HEK293 (cell line): ENCODE measurements around the gene HDAC8.

ENCODE experiments used
- CTCF ChIA-PET: fragments of 350-600 bp; formaldehyde crosslinking; extraction: SDS; loops from one replicate; lab custom pipeline; 2021; ENCODE audit warnings: antibody characterized with exemption; lab: Yijun Ruan, JAX
- POLR2A ChIA-PET: fragments of 300-600 bp; formaldehyde crosslinking; extraction: SDS; loops from one replicate; lab custom pipeline; 2020; ENCODE audit warnings: antibody characterized with exemption, inconsistent platforms; lab: Yijun Ruan, JAX
- H3K27ac ChIP-seq: fragments of 200-500 bp; sonication (Bioruptor generic); 2 replicates; pipeline ENCODE4 v1.5.1; 2014; ENCODE audit warnings: low read depth, low read length, control low read depth, inconsistent platforms; ENCODE audit errors: extremely low read depth
- H3K36me3 ChIP-seq, 2 experiments: fragments of 200-500 bp in 1 of 2; sonication (Bioruptor generic) in 1 of 2; 1 replicate in 1 of 2; 2 replicates in 1 of 2; pipeline ENCODE4 v1.5.1; 2014 to 2017; ENCODE audit warnings: inconsistent platforms in 2 of 2, low read length in 2 of 2; ENCODE audit not compliant: control insufficient read depth in 2 of 2, insufficient read depth in 1 of 2
- H3K4me1 ChIP-seq: fragments of 200-500 bp; sonication (Bioruptor generic); 2 replicates; pipeline ENCODE4 v1.5.1; 2014; ENCODE audit warnings: mild to moderate bottlenecking, low read length, inconsistent platforms; ENCODE audit not compliant: control insufficient read depth, insufficient read depth
- H3K4me3 ChIP-seq: 2 replicates; pipeline ENCODE4 v1.5.1; 2011; ENCODE audit warnings: low read depth, mild to moderate bottlenecking, control low read depth, low read length, moderate library complexity
- H3K9me3 ChIP-seq: fragments of 200-500 bp; sonication (Bioruptor generic); 2 replicates; pipeline ENCODE4 v1.5.1; 2014; ENCODE audit warnings: low read depth, low read length, inconsistent platforms; ENCODE audit not compliant: control insufficient read depth, insufficient read depth
- BCL11A ChIP-seq: fragments of 450-650 bp; formaldehyde crosslinking; IDR thresholded peaks from 2 replicates; pipeline ENCODE4 v1.5.1; 2016; ENCODE audit warnings: low read depth, missing biosample characterization, missing genetic modification characterization
- ELK4 ChIP-seq: IDR thresholded peaks from 2 replicates; pipeline ENCODE4 v1.6.1; 2011; ENCODE audit warnings: mild to moderate bottlenecking, low read depth, low read length, borderline replicate concordance
- GLI4 ChIP-seq: fragments of 450-650 bp; formaldehyde crosslinking; IDR thresholded peaks from 2 replicates; pipeline ENCODE4 v1.5.1; 2016; ENCODE audit warnings: missing biosample characterization, missing genetic modification characterization
- HOXD13 ChIP-seq: sonication (generic); formaldehyde crosslinking; IDR thresholded peaks from 2 replicates; pipeline ENCODE4 v1.8.0; 2022; ENCODE audit warnings: missing genetic modification reagents, borderline replicate concordance
- MEIS1 ChIP-seq: sonication (generic); formaldehyde crosslinking; IDR thresholded peaks from 2 replicates; pipeline ENCODE4 v1.8.1; 2022; ENCODE audit warnings: missing genetic modification reagents, mild to moderate bottlenecking, borderline replicate concordance
- PBX3 ChIP-seq: sonication (generic); formaldehyde crosslinking; IDR thresholded peaks from 2 replicates; pipeline ENCODE4 v1.8.1; 2022; ENCODE audit warnings: mild to moderate bottlenecking, moderate library complexity, missing genetic modification reagents
- PRDM1 ChIP-seq: fragments of 450-650 bp; formaldehyde crosslinking; IDR thresholded peaks from 2 replicates; pipeline ENCODE4; 2016; ENCODE audit warnings: missing biosample characterization, missing genetic modification characterization
- TRIM28 ChIP-seq: IDR thresholded peaks from 2 replicates; pipeline ENCODE4 v1.6.1; 2011; ENCODE audit warnings: low read length, control low read depth, borderline replicate concordance
- ZBTB11 ChIP-seq: fragments of 450-650 bp; formaldehyde crosslinking; conservative IDR thresholded peaks from 2 replicates; pipeline ENCODE4 v1.5.1; 2016; ENCODE audit warnings: low read depth, missing biosample characterization, missing genetic modification characterization
- ZBTB44 ChIP-seq: fragments of 450-650 bp; IDR thresholded peaks from 2 replicates; pipeline ENCODE4 v1.5.1; 2018; ENCODE audit warnings: missing biosample characterization, mild to moderate bottlenecking, missing genetic modification characterization
- ZBTB48 ChIP-seq: fragments of 450-650 bp; formaldehyde crosslinking; IDR thresholded peaks from 2 replicates; pipeline ENCODE4 v1.5.1; 2016; ENCODE audit warnings: missing biosample characterization, missing genetic modification characterization
- ZFP37 ChIP-seq: fragments of 450-650 bp; formaldehyde crosslinking; IDR thresholded peaks from 2 replicates; pipeline ENCODE4 v1.5.1; 2016; ENCODE audit warnings: missing biosample characterization, missing genetic modification characterization
- ZNF121 ChIP-seq: fragments of 450-650 bp; formaldehyde crosslinking; IDR thresholded peaks from 2 replicates; pipeline ENCODE4 v1.5.1; 2016; ENCODE audit warnings: missing biosample characterization, missing genetic modification characterization
- ZNF214 ChIP-seq: fragments of 450-650 bp; formaldehyde crosslinking; IDR thresholded peaks from 2 replicates; pipeline ENCODE4 v1.5.1; 2017; ENCODE audit warnings: missing biosample characterization, mild to moderate bottlenecking, missing genetic modification characterization, borderline replicate concordance
- ZNF311 ChIP-seq: fragments of 450-650 bp; formaldehyde crosslinking; IDR thresholded peaks from 2 replicates; pipeline ENCODE4 v1.5.1; 2017; ENCODE audit warnings: missing biosample characterization, missing genetic modification characterization, borderline replicate concordance
- ZNF341 ChIP-seq: fragments of 450-650 bp; formaldehyde crosslinking; IDR thresholded peaks from 2 replicates; pipeline ENCODE4; 2016; ENCODE audit warnings: low read depth, missing biosample characterization, missing genetic modification characterization
- ZNF362 ChIP-seq: fragments of 450-650 bp; formaldehyde crosslinking; IDR thresholded peaks from 2 replicates; pipeline ENCODE4 v1.5.1; 2016; ENCODE audit warnings: missing biosample characterization, missing genetic modification characterization
- ZNF501 ChIP-seq: fragments of 450-650 bp; formaldehyde crosslinking; IDR thresholded peaks from 2 replicates; pipeline ENCODE4 v1.5.1; 2016; ENCODE audit warnings: missing biosample characterization, missing genetic modification characterization
- ZNF510 ChIP-seq: fragments of 450-650 bp; formaldehyde crosslinking; IDR thresholded peaks from 2 replicates; pipeline ENCODE4 v1.5.1; 2018; ENCODE audit warnings: mild to moderate bottlenecking, missing genetic modification characterization, missing biosample characterization; ENCODE audit not compliant: insufficient replicate concordance
- ZNF530 ChIP-seq: fragments of 450-650 bp; formaldehyde crosslinking; IDR thresholded peaks from 2 replicates; pipeline ENCODE4 v1.5.1; 2016; ENCODE audit warnings: low read depth, missing biosample characterization, missing genetic modification characterization
- ZNF639 ChIP-seq: fragments of 450-650 bp; formaldehyde crosslinking; IDR thresholded peaks from 2 replicates; pipeline ENCODE4 v1.5.1; 2016; ENCODE audit warnings: missing biosample characterization, missing genetic modification characterization
- ZNF658 ChIP-seq: fragments of 450-650 bp; formaldehyde crosslinking; IDR thresholded peaks from 2 replicates; pipeline ENCODE4; 2016; ENCODE audit warnings: missing biosample characterization, missing genetic modification characterization
- ZNF660 ChIP-seq: fragments of 450-650 bp; IDR thresholded peaks from 2 replicates; pipeline ENCODE4 v1.5.1; 2018; ENCODE audit warnings: missing biosample characterization, mild to moderate bottlenecking, missing genetic modification characterization
- ZNF76 ChIP-seq: fragments of 450-650 bp; formaldehyde crosslinking; IDR thresholded peaks from 2 replicates; pipeline ENCODE4; 2016; ENCODE audit warnings: low read depth, missing biosample characterization, missing genetic modification characterization, borderline replicate concordance
- ZNF785 ChIP-seq: fragments of 450-650 bp; formaldehyde crosslinking; IDR thresholded peaks from 2 replicates; pipeline ENCODE4 v1.5.1; 2016; ENCODE audit warnings: missing biosample characterization, missing genetic modification characterization
- ZNF791 ChIP-seq: fragments of 450-650 bp; formaldehyde crosslinking; IDR thresholded peaks from 2 replicates; pipeline ENCODE4 v1.5.1; 2016; ENCODE audit warnings: missing biosample characterization, missing genetic modification characterization
- ZNF837 ChIP-seq: fragments of 450-650 bp; formaldehyde crosslinking; IDR thresholded peaks from 2 replicates; pipeline ENCODE4 v1.5.1; 2016; ENCODE audit warnings: missing biosample characterization, missing genetic modification characterization
- ZXDB ChIP-seq: fragments of 450-650 bp; formaldehyde crosslinking; IDR thresholded peaks from 2 replicates; pipeline ENCODE4 v1.5.1; 2016; ENCODE audit warnings: missing biosample characterization, missing genetic modification characterization

HDAC8 gene

GRCh38 chrX:72554448-72555140, 18.0 kb downstream of the HDAC8 start:
- no peaks in the 10 kb centered on the region for H3K9me3 ChIP-seq
- POLR2A ChIA-PET = interaction anchor here (0.6 to 1.0 kb wide), 2 partner anchors 27 to 158 kb away, joined by 3 read pairs; no protein-coding TSS in a partner anchor
- H3K27ac ChIP-seq = peak overlapping the region; percentile 30; the same call in 1 of the 2 replicates
- peaks cover 3% of the 10 kb centered on the region in 2 experiments; a peak in 2 of 3 replicates for H3K36me3 ChIP-seq
- peaks cover 7% of the 10 kb centered on the region; the same call in 1 of the 2 replicates for H3K4me1 ChIP-seq
- H3K4me3 ChIP-seq = no peak overlapping the region
- CTCF ChIA-PET = interaction anchor here (0.6 to 2.3 kb wide), 9 partner anchors 10 to 1679 kb away, joined by 3 to 9 read pairs (median 3); no protein-coding TSS in a partner anchor
- TF ChIP-seq ZNF76 (tag by site-specific recombination) (peak; percentile 60), ZNF658 (tag by site-specific recombination) (no peak), ZNF311 (no peak), GLI4 (tag by site-specific recombination) (no peak), ZNF530 (tag by site-specific recombination) (no peak), ZNF214 (tag by site-specific recombination) (no peak), ZNF660 (tag by site-specific recombination) (no peak), MEIS1 (no peak), ZNF785 (tag by site-specific recombination) (no peak), ZBTB48 (tag by site-specific recombination) (peak; percentile 90), ZNF510 (tag by site-specific recombination) (no peak), PBX3 (CRISPR knock-in tag) (no peak), ZBTB11 (tag by site-specific recombination) (0 out of 2 replicates have a peak, but pooled peaks have one; percentile 12), ZNF121 (tag by site-specific recombination) (no peak), PRDM1 (tag by site-specific recombination) (peak; percentile 70), ZNF639 (tag by site-specific recombination) (0 out of 2 replicates have a peak, but pooled peaks have one; percentile 54), ZNF837 (tag by site-specific recombination) (no peak), ZFP37 (tag by site-specific recombination) (no peak), ZNF501 (no peak), ZXDB (tag by site-specific recombination) (peak; percentile 47; the same call in 1 of the 2 replicates), BCL11A (no peak), HOXD13 (no peak), ZNF341 (tag by site-specific recombination) (peak; percentile 80), ZNF791 (tag by site-specific recombination) (no peak), ZBTB44 (tag by site-specific recombination) (peak; percentile 28; the same call in 1 of the 2 replicates), ELK4 (no peak), TRIM28 (no peak), ZNF362 (tag by site-specific recombination) (no peak)
